Left forelimb (tissue), 1 donor: Measurements from ENCODE around the gene OGDHL.
"Not testable (repeated sequence)": the region's sequence is repeated elsewhere in the genome, so short reads cannot be mapped to it uniquely, and the experiment has no call there.

ENCODE experiments used
- DNase-seq: peaks from one replicate; pipeline ENCODE4 v3.0.0-alpha.2; 2018; ENCODE audit warnings: low spot score

Gene OGDHL

GRCh38 chr10:49756031-49756430 lies 6.1 kb downstream of the OGDHL start:
- DNase-seq: no peak

- DNase-seq: not testable (repeated sequence)
Observed at GRCh38 chr10:49754951-49755350, 7.2 kb downstream of the OGDHL start.

- no peak for DNase-seq
Observed at GRCh38 chr10:49752584-49752983, 9.5 kb downstream of the OGDHL start.

GRCh38 chr10:49751636-49752510 lies 10.2 kb downstream of the OGDHL start:
- no peak for DNase-seq

GRCh38 chr10:49751216-49751615 lies 10.9 kb downstream of the OGDHL start:
- no peak for DNase-seq

- DNase-seq: no peak
Observed at GRCh38 chr10:49750546-49750945, 11.6 kb downstream of the OGDHL start.

GRCh38 chr10:49749556-49750491 lies 12.3 kb downstream of the OGDHL start:
- no peak for DNase-seq

- no peak for DNase-seq
Observed at GRCh38 chr10:49749144-49749543, 13.0 kb downstream of the OGDHL start.

GRCh38 chr10:49748006-49748405 lies 14.1 kb downstream of the OGDHL start:
- DNase-seq: no peak

- no peak for DNase-seq
Observed at GRCh38 chr10:49747303-49747646, 14.8 kb downstream of the OGDHL start.

- no peak for DNase-seq
Observed at GRCh38 chr10:49746626-49747302, 15.4 kb downstream of the OGDHL start.

- no peak for DNase-seq
Observed at GRCh38 chr10:49745756-49746155, 16.4 kb downstream of the OGDHL start.

GRCh38 chr10:49744924-49745605 lies 17.1 kb downstream of the OGDHL start:
- no peak for DNase-seq

GRCh38 chr10:49744091-49744685 lies 17.9 kb downstream of the OGDHL start:
- no peak for DNase-seq

- no peak for DNase-seq
Observed at GRCh38 chr10:49743464-49744075, 18.6 kb downstream of the OGDHL start.

- DNase-seq: no peak
Observed at GRCh38 chr10:49742683-49743463, 19.2 kb downstream of the OGDHL start.

GRCh38 chr10:49741108-49741995 lies 20.8 kb downstream of the OGDHL start:
- DNase-seq: no peak

- no peak for DNase-seq
Observed at GRCh38 chr10:49740346-49741107, 21.6 kb downstream of the OGDHL start.
